Thyroid gland (tissue), 4 donors: ENCODE measurements around the gene CHST11. TPM values are rescaled to one million over a fixed set of nuclear protein-coding genes. Genes with fewer than 3 reads are reported as not detected.
"Not testable (repeated sequence)": the region's sequence is repeated elsewhere in the genome, so short reads cannot be mapped to it uniquely, and the experiment has no call there.

Source experiments
- DNase-seq, 2 donors: peaks; one replicate each; pipeline ENCODE4 v3.0.0-alpha.2; 2019
- H3K27ac ChIP-seq, 3 donors: fragments of 200-600 bp; sonication (generic); 1 replicate in 2 of 3; 2 replicates in 1 of 3; pipeline ENCODE4 v1.5.1; 2016 to 2019; ENCODE audit warnings: mild to moderate bottlenecking in 1 of 3, moderate library complexity in 1 of 3
- H3K27me3 ChIP-seq: fragments of 200-600 bp; sonication (generic); one replicate; pipeline ENCODE4 v1.5.1; 2019
- H3K36me3 ChIP-seq, 2 donors: fragments of 200-600 bp; sonication (generic); one replicate each; pipeline ENCODE4 v1.5.1; 2016 to 2019
- H3K4me1 ChIP-seq, 2 donors: fragments of 200-600 bp; sonication (generic); one replicate each; pipeline ENCODE4 v1.5.1; 2017 to 2019
- H3K4me3 ChIP-seq, 3 donors: fragments of 200-600 bp; sonication (generic); replicated peaks in 1 of 3; 1 replicate in 2 of 3; 2 replicates in 1 of 3; pipeline ENCODE4 v1.5.1; 2016; ENCODE audit warnings: mild to moderate bottlenecking in 1 of 3
- H3K9me3 ChIP-seq: fragments of 200-600 bp; sonication (generic); one replicate; pipeline ENCODE4 v1.5.1; 2017
- POLR2A ChIP-seq, 2 donors: fragments of 450-650 bp; IDR thresholded peaks; one replicate each; pipeline ENCODE4 v1.6.1; 2017; ENCODE audit warnings: antibody characterized with exemption in 2 of 2, mild to moderate bottlenecking in 2 of 2, moderate library complexity in 1 of 2
- WGBS, 2 donors: methylation state at CpG; one replicate each; pipeline ENCODE4 v1.1.5; 2017; 5-methylcytosine and 5-hydroxymethylcytosine counted together
- intact Hi-C: fragments of 100-400 bp; cut with DNase I; formaldehyde crosslinking; loops from one replicate; pipeline ENCODE4 v1.15.1; 2023
- microRNA-seq: library from miRNA; unstranded; fragments of <30 nt; microRNA quantifications from one replicate; pipeline ENCODE4, GENCODE V29; 2016
- small RNA-seq: library from RNA; depleted of rRNA; stranded (forward); fragments of <200 nt; gene quantifications from one replicate; pipeline ENCODE3, GENCODE V24; 2016
- total RNA-seq, 4 donors: library from RNA; depleted of rRNA; stranded (reverse); fragments of >200 nt; gene quantifications; one replicate each; pipeline ENCODE4 v1.2.3, GENCODE V29; 2016
- TF ChIP-seq, protein P1 (sequence below), 6 experiments: fragments of 200-600 bp in 3 of 6; fragments of 450-650 bp in 3 of 6; sonication (generic) in 3 of 6; IDR thresholded peaks; one replicate each; pipeline ENCODE4 v1.5.1; 2016 to 2019; ENCODE audit warnings: antibody characterized with exemption in 6 of 6, mild to moderate bottlenecking in 2 of 6, inconsistent platforms in 1 of 6, moderate library complexity in 1 of 6

The CHST11 gene
- total RNA-seq, 4 donors from 2014 or later = 6.9 to 11.6 (median 8.0) TPM

DNA sequence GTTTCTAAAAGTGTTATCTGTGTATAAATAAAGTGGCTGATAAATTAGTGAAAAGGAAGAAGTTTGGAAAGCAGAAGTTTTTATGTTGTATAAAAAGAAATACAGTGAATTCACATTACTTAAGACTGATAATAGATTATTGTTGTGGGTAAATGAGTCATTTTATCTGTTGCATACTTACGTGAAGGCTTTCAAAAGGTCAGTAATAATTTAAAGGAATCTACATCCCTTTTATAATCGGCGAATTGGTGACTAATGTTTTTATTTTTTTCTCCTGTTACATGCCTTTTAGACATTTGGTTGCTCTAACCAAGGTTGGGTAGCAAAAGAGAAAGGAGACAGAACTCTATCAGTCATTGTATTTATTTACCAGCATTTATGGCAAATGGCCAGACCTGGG lies 345.5 kb downstream of the CHST11 start:
- WGBS, 2 donors = 90 to 91% methylated on average over 3 of the region's 3 CpGs
- no peak for DNase-seq
- no peaks in the 10 kb centered on the region for H3K36me3 ChIP-seq
- H3K9me3 ChIP-seq = no peaks in the 10 kb centered on the region
- H3K4me3 ChIP-seq = no peak overlapping the region
- TF ChIP-seq, protein P1, sequence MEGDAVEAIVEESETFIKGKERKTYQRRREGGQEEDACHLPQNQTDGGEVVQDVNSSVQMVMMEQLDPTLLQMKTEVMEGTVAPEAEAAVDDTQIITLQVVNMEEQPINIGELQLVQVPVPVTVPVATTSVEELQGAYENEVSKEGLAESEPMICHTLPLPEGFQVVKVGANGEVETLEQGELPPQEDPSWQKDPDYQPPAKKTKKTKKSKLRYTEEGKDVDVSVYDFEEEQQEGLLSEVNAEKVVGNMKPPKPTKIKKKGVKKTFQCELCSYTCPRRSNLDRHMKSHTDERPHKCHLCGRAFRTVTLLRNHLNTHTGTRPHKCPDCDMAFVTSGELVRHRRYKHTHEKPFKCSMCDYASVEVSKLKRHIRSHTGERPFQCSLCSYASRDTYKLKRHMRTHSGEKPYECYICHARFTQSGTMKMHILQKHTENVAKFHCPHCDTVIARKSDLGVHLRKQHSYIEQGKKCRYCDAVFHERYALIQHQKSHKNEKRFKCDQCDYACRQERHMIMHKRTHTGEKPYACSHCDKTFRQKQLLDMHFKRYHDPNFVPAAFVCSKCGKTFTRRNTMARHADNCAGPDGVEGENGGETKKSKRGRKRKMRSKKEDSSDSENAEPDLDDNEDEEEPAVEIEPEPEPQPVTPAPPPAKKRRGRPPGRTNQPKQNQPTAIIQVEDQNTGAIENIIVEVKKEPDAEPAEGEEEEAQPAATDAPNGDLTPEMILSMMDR (IDR thresholded peaks at IDR 0.05) = no peak
- no peak for TF ChIP-seq POLR2A (IDR thresholded peaks at IDR 0.05)
- no peaks in the 10 kb centered on the region for H3K27me3 ChIP-seq
- no peaks in the 10 kb centered on the region for H3K4me1 ChIP-seq
- no peak overlapping the region for H3K27ac ChIP-seq
- intact Hi-C loops = no loop called here

DNA sequence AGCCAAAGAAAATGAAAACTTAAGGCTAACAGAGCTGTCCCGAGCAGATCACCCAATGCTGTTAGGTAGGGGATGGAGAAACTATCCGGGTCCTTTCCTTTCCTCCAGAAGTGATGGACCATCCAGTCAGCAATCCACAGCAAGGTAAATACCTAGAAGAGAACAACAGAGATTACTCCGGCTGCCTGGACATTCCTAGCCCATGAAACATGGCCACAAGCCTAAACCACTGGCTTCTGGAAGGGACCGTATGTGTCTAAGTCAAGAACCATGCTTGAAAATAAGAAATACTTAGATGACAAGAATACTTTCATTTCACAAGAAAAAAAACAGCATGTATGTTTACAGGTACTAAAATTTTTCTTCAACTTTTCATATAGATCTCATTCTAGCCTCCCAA lies 348.4 kb downstream of the CHST11 start:
- TF ChIP-seq POLR2A (IDR thresholded peaks at IDR 0.05) = no peak
- TF ChIP-seq, protein P1 (IDR thresholded peaks at IDR 0.05) = no peak
- intact Hi-C loops = no loop called here
- H3K27me3 ChIP-seq = no peaks in the 10 kb centered on the region
- H3K4me1 ChIP-seq = no peaks in the 10 kb centered on the region
- no peaks in the 10 kb centered on the region for H3K9me3 ChIP-seq
- DNase-seq = no peak
- 83 to 90% methylated on average over 4 of the region's 4 CpGs for WGBS, 2 donors
- no peaks in the 10 kb centered on the region for H3K36me3 ChIP-seq
- H3K27ac ChIP-seq = no peak overlapping the region
- no peak overlapping the region for H3K4me3 ChIP-seq

DNA sequence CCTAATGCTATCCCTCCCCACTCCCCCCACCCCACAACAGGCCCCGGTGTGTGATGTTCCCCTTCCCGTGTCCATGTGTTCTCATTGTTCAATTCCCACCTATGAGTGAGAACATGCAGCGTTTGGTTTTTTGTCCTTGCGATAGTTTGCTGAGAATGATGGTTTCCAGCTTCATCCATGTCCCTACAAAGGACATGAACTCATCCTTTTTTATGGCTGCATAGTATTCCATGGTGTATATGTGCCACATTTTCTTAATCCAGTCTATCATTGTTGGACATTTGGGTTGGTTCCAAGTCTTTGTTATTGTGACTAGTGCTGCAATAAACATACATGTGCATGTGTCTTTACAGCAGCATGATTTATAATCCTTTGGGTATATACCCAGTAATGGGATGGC lies 349.4 kb downstream of the CHST11 start:
- H3K36me3 ChIP-seq, H3K27me3 ChIP-seq, H3K9me3 ChIP-seq, H3K4me1 ChIP-seq, H3K4me3 ChIP-seq, DNase-seq, H3K27ac ChIP-seq, intact Hi-C loops: not testable (repeated sequence)
- WGBS, 2 donors = 97 to 99% methylated on average over 4 of the region's 4 CpGs

DNA sequence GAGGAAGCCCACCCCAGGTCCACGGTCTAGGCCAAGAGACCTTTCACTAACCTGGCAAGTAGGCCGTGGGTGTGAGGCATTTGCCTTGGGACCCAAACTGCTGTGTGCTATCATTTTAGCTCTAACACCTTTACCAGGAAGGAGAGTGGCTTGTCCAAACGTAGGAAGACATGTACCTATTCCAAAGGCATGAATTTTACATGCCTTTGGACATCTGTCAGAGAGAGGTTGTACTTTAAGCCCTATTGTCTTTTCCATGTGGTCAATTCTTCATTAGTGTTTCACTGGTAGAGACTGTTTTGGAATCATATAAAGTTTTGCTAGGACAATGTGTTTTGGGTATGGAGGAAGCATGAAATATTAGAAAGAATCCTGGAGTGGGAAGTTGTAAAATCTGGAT lies 352.5 kb downstream of the CHST11 start:
- Histone ChIP-seq H3K27me3 (no peaks in the 10 kb centered on the region), H3K4me3 (no peak overlapping the region), H3K27ac (no peak overlapping the region), H3K9me3 (no peaks in the 10 kb centered on the region), H3K4me1 (no peaks in the 10 kb centered on the region), H3K36me3 (no peaks in the 10 kb centered on the region)
- TF ChIP-seq POLR2A (IDR thresholded peaks at IDR 0.05) = no peak
- TF ChIP-seq, protein P1 (IDR thresholded peaks at IDR 0.05) = no peak
- DNase-seq = no peak
- intact Hi-C loops = no loop called here
- WGBS, 2 donors = 89 to 97% methylated on average over 3 of the region's 3 CpGs

DNA sequence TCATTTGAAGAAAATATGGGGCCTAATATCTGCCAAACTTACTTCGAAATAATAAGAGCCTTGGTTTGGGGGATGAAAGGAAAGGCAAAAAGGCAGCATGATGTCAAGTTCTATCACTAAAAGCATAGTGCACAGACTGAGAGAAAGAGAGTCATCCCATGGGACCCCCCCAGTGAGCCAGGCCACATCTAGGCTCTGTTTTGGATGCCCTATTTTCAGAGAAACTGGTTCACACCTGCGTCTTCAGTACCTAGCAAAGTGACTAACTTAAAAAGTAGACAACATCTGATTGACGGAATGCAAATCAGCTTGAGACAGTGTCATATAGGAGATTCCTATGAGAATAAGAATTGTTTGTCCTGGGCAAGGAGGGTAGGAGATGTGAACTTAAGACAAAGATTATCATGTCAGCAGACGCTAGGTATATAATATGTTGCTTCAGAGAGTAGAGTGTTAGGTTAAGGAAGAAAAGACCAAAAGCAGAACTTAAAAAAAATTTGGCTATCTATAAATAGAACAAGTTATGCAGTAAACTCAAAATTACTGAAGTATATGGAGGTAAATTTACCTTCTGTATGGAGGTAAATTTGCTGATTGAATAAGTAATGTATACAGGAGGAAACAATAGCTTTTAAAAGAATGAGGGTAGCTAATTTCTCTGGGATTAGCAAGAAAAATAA lies 353.1 kb downstream of the CHST11 start:
- 81 to 84% methylated on average over 4 of the region's 4 CpGs for WGBS, 2 donors
- no peak for DNase-seq
- H3K4me3 ChIP-seq = no peak overlapping the region
- no peaks in the 10 kb centered on the region for H3K9me3 ChIP-seq
- intact Hi-C loops = no loop called here
- H3K27me3 ChIP-seq = no peaks in the 10 kb centered on the region
- H3K27ac ChIP-seq = no peak overlapping the region
- no peaks in the 10 kb centered on the region for H3K4me1 ChIP-seq
- TF ChIP-seq, protein P1 (IDR thresholded peaks at IDR 0.05) = no peak
- no peak for TF ChIP-seq POLR2A (IDR thresholded peaks at IDR 0.05)
- H3K36me3 ChIP-seq = no peaks in the 10 kb centered on the region

Small RNA genes within 50 kb of the gene (microRNA-seq; reads per million reads assigned to microRNA genes)
- not detected for gene MIR3922

Small RNA genes within 50 kb of the gene (small RNA-seq; reads per million reads assigned to genes)
- gene MIR3922 = not detected

Other genes with a start within 250 kb of the CHST11 start
- 100 to 1,000 TPM; 129 to 230 (median 199) TPM for gene TXNRD1, start 241.2 kb upstream of the CHST11 start, total RNA-seq
- 10 to 100 TPM in 2 of 4 donors, 1 to 10 TPM in 2; 8.0 to 22.2 (median 9.8) TPM for gene EID3, start 153.2 kb upstream of the CHST11 start, total RNA-seq